Hindlimb muscle (tissue), 1 donor: ENCODE data around the gene PANX2. TPM values are rescaled to one million over a fixed set of nuclear protein-coding genes. Genes with fewer than 3 reads are reported as not detected.
"Not testable (repeated sequence)": the region's sequence is repeated elsewhere in the genome, so short reads cannot be mapped to it uniquely, and the experiment has no call there.

ENCODE experiments used
- DNase-seq: peaks from one replicate; pipeline ENCODE4 v3.0.0-alpha.2; 2013
- polyA plus RNA-seq: library from polyadenylated mRNA; unstranded; fragments of 120-200 nt; gene quantifications from one replicate; pipeline ENCODE4 v1.2.1, GENCODE V29; 2013; ENCODE audit not compliant: insufficient read length

The PANX2 gene
- polyA plus RNA-seq, 1 donor: 0.14 TPM

- no peak for DNase-seq
These were observed 29.4 kb downstream of the PANX2 start for GRCh38 chr22:50199829-50200460.

DNA sequence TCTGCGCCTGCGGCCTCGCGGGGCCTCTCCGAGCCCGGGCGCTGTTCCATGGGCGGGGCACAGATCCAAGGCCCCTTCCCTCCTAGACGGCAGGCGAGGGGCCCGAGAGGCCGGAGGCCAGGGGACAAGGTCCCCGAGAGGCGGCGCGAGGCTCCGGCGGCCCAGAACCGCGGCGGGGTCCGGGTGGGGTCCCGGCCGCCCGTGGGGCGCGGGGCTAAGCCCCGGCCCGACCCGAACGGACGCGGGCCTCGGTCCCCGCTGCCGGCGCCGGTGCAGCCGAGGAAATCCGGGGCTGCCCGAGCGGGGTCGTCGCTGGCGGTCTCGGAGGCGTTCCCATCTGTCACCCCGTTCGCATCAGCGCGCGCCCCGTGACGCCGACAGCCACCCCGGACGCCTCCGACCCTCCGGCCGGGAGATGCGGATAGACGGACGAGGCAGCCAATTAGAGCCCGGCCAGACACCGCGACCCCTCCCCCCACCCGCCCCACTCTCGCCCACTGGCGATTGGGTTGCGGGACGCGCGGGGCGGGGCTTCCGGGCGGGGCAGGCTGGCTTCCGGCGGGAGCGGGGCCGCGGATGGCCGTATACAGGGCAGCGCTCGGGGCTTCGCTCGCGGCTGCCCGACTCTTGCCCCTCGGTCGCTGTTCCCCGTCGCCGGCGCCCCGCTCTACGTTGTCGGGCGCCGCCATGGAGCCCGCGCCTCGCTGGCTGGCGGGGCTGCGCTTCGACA is 30.1 kb downstream of the PANX2 start, which contains the start of gene SELENOO:
Gene SELENOO, plus strand, starts transcription at position 551 of the 730 bp plus-strand sequence. Its CDS starts 26 bp downstream, at position 577.
- peak; percentile 90 for DNase-seq

- DNase-seq: no peak
These were observed 30.9 kb downstream of the PANX2 start for GRCh38 chr22:50201191-50202129.

DNA sequence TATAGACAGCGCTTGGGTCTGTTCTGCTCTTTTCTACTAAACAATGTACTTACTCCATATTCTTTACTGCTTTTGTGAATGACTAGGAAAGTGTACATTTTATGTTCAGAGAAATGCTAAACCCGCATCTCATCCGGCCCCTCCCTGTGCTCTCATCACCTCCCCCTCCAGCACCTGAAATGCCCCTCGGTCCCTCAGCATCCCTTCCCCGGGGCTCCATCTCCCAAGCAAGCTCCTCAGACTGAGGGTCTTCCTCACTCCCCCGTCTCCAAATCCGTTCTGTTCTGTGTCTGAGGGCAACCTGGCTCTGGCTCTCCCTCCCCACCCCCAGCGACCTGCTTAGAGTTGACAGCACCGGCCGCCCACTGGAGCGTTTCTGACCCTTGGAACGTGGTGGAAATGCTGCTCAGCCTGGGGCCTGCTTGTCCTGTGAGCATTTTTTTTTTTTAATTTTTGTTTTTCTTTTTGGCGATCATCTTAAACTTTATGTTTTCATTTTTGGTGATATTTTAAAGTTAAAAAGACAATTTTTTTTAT is 31.7 kb downstream of the PANX2 start:
- DNase-seq: no peak

DNA sequence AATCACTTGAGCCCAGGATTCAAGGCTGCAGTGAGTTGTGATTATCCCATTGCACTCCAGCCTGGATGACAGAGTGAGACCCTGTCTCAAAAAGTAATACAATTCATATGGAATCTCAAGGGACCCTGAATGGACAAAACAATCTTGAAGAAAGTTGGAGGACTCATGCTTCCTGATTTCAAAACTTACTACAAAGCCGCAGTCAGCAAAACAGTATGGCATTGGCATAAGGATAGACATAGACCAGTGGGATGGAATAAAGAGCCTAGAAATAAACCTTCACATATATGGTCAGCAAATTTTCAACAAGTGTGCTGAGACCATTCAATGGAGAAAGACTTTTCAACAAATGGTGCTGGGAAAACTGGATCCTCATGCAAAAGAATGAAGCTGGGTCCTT is 32.8 kb downstream of the PANX2 start:
- DNase-seq: no peak

DNA sequence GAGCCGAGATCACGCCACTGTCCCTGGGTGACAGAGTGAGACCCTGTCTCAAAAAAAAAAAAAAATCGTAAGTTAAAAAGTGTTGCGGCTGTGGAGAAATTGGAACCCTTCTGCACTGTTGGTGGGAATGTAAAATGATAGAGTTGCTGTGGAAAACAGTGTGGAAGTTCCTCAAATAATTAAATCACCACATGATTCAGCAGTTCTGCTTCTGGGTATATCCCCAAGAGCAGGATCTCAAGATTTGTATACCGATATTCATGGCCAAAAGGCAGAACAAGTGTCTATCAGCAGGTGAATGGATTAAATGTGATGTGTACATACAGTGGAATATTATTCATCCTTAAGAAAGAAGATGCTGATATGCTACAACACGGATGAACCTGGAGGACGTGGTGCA is 34.0 kb downstream of the PANX2 start:
- DNase-seq: no peak

DNA sequence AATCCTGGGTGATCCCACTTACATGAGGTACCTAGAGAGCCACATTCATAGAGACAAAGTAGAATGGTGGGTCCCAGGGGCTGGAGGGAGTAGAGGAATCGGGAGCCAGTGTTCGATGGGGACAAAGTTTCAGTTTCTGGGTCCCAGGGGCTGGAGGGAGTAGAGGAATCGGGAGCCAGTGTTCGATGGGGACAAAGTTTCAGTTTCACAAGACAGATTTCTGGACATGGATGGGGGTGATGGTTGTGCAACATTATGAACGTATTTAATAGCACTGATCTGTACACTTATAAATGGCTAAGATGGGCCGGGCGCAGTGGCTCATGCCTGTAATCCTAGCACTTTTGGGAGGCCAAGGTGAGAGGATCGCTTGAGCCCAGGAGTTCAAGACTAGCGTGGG is 34.5 kb downstream of the PANX2 start:
- not testable (repeated sequence) for DNase-seq

- no peak for DNase-seq
These were observed 35.4 kb downstream of the PANX2 start for GRCh38 chr22:50205781-50206569.

GRCh38 chr22:50206599-50206998 is 36.1 kb downstream of the PANX2 start:
- DNase-seq: no peak

DNA sequence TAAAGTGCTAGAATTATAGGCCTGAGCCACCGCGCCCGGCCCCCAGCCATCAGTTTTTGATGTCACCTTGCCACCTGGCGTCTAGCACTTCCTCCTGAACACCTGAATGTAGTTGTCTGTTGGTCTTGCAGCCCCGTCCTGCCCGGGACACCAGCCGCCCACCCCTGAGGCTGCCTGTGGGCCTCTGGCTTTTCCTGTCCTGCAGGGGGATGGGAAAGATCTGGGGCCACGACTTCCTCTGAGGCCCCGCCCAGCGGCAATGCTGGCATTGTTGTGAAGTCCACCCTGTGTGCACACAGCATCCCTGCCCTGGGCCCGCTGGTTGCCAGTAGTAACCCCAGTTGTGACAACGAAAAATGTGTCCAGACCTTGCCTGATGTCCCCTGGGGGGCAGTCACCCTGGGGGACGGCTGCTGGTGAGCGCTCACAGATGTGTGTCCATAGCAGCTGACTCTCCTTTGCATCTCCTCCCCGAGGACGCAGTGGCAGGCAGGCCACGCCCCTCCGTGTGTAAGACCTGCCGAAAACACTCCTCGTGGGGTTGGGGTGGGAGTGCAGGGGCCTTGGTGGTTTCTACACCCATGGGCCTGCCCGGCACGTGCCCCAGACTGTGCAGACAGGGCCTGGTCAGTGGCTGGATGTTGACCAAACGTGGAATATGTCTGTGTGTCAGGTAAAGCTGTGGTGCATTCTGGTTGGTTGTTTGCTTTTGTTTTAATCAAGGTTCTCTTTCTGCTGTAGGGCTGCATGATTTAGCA is 37.0 kb downstream of the PANX2 start:
- no peak for DNase-seq

GRCh38 chr22:50208430-50208938 is 38.0 kb downstream of the PANX2 start:
- DNase-seq: no peak

DNA sequence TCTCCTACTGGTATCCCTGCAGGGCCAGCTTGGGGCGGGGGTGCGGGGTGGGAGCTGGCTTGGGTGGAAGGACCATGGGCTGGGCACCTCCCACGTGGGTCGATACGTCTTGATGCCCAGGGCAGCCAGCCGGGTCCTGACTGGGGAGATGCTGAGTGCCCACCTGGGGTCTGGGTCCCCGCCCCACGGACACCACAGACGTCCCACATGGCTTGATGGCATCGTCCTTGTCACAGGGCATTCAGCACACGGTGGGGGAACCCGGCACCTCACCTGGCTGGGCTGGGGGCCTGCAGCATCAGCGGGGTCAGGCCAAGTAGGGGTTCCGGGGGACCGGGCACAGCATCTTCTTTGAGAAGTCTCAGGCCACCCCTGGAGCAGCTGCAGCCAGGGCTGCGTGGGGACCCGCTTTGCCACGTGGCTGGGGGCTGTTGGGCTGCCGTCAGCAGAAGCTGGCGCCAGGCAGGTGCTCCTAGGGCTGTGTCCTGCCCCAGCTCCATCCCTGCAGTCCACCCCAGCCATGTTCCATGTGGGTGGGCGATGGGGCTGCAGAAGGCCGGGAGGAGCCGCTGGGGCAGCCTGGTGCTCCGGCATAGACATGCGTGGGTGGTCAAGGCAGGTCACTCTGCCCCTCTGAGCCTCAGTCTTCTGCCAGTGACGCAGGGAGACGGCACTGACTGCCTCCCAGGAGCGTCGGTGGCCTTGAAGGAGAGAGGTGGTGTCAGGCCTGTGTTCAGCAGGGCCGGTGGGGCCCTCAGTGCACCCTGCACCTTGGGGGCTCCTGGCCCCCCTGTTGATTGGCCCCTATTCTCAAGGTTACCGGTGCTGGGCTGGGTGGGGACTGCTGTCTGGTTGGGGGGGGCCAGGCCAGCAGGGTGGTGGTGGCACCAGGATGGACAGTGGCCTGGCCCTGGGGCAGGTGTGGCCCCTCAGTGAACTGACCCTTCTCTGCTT is 38.7 kb downstream of the PANX2 start:
- no peak for DNase-seq

- peak; percentile 62 for DNase-seq
These were observed 39.4 kb downstream of the PANX2 start for GRCh38 chr22:50209893-50210292.

GRCh38 chr22:50210378-50211139 is 40.0 kb downstream of the PANX2 start:
- DNase-seq: no peak

DNA sequence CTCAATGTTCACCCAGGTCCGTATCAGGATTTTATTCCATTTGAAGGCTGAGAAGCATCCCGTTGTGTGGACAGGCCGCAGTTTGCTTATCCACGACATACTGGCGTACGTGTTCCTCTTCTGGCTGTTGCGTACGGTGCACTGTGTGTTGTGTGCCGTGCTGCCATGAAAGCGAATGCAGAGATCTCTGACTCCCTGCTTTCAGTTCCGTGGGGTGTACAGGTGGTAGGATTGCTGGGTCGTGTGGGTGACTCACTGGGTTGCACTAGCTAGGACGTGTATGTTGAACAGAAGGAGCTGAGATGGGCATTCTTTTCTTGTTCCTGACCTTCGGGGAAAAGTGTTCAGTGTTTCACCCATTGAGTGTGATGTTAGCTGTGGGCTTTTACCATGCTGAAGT is 40.6 kb downstream of the PANX2 start:
- no peak for DNase-seq

- no peak for DNase-seq
These were observed 42.7 kb downstream of the PANX2 start for GRCh38 chr22:50213263-50213662.

DNA sequence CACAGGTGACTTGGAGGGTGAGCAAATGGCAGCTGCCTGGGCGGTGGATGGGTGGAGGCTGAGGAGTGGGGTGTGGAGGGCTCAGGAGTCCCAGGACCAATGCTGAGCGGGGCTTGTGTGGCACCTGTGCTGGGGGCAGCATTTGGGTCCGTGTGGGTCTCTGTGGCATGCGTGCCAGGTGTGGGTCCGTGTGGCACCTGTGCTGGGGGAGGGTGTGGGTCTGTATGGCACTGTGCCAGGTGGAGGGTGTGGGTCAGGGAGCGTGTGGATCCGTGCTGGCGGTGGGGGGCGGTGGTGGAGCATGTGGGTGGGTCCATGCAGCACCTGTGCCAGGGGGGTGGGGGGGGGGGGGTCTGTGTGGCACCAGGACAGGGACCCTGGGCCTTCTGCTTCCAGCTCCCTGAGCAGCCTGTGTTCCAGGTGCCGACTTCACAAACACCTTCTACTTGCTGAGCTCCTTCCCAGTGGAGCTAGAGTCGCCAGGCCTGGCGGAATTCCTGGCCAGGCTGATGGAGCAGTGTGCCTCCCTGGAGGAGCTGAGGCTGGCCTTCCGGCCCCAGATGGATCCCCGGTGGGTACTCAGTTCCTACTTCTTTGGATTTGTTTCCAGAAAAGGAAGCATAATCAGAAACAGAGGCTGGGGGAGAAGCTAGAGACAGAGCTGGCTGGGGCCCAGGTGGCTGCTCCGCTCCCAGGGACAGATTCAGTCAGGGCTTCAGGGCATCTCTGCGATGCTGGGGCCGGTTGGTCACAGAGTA is 44.9 kb downstream of the PANX2 start:
- DNase-seq: no peak

DNA sequence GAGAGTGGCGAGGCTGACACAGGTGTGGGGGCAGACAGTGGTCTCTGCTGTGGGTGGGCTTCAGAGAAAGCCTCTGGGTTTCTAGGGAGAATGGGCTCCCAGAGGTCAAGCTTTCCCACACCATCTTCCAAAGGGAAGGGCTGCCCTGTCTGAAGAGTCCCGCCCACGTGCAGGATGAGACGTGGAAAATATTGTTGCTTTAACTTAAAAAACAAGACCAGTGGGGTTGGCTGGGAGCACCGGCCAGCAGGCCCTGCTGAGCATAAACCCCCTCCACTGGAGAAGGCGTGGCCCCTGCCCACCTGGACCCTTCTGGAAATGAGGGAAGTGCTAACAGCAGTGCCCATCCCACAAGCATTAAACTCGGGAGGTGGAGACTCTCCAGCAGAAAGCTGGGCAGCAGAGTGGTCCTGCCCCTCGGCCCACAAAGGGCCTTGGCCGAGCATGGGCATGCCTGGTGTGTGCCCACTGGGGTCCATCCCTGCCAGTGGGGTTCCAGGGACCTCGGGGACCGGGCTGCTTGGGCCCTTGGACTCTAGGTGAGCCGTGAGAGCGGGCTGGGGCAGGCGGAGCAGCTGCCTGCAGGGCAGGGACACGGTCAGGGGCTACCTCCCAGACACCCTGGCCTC is 45.6 kb downstream of the PANX2 start:
- no peak for DNase-seq
